Esophagus muscularis mucosa (tissue), 4 donors: ENCODE measurements around the gene SLC43A1. TPM values are rescaled to one million over a fixed set of nuclear protein-coding genes. Genes with fewer than 3 reads are reported as not detected.

ENCODE experiments used
- DNase-seq: peaks from one replicate; pipeline ENCODE4 v3.0.0-alpha.2; 2017; ENCODE audit errors: extremely low spot score
- H3K27ac ChIP-seq, 4 donors: fragments of 200-600 bp; sonication (generic); replicated peaks in 1 of 4; 1 replicate in 3 of 4; 2 replicates in 1 of 4; pipeline ENCODE4 v1.5.1; 2016 to 2019; ENCODE audit warnings: mild to moderate bottlenecking in 1 of 4
- H3K27me3 ChIP-seq, 4 donors: fragments of 200-600 bp; sonication (generic); one replicate each; pipeline versions ENCODE4 v1.5.1 to v1.6.0; 2016 to 2019
- H3K36me3 ChIP-seq, 4 donors: fragments of 200-600 bp; sonication (generic); one replicate each; pipeline ENCODE4 v1.5.1; 2016 to 2019
- H3K4me1 ChIP-seq, 4 donors: fragments of 200-600 bp; sonication (generic); one replicate each; pipeline ENCODE4 v1.5.1; 2016 to 2019
- H3K4me3 ChIP-seq, 4 donors: fragments of 200-600 bp; sonication (generic); 1 replicate in 2 of 4; 2 replicates in 2 of 4; pipeline ENCODE4 v1.5.1; 2016 to 2019; ENCODE audit warnings: mild to moderate bottlenecking in 4 of 4, moderate library complexity in 1 of 4
- H3K9me3 ChIP-seq, 4 donors: fragments of 200-600 bp; sonication (generic); 1 replicate in 3 of 4; 2 replicates in 1 of 4; pipeline ENCODE4 v1.5.1; 2016 to 2019
- EP300 ChIP-seq: sonication (generic); formaldehyde crosslinking; IDR thresholded peaks from one replicate; pipeline ENCODE4 v1.6.1; 2017; ENCODE audit warnings: antibody characterized with exemption
- POLR2A ChIP-seq: fragments of 450-650 bp; IDR thresholded peaks from one replicate; pipeline ENCODE4 v1.6.1; 2017; ENCODE audit warnings: antibody characterized with exemption, moderate library complexity, mild to moderate bottlenecking, low read depth
- POLR2AphosphoS5 ChIP-seq, 2 donors: sonication (generic); formaldehyde crosslinking; IDR thresholded peaks; one replicate each; pipeline ENCODE4 v1.6.1; 2017; ENCODE audit warnings: antibody characterized with exemption in 2 of 2
- WGBS: methylation state at CpG from one replicate; pipeline ENCODE4 v1.1.5; 2018; 5-methylcytosine and 5-hydroxymethylcytosine counted together
- intact Hi-C: fragments of 100-400 bp; cut with DNase I; formaldehyde crosslinking; loops from one replicate; pipeline ENCODE4 v1.15.1; 2023
- total RNA-seq, 4 donors: library from RNA; depleted of rRNA; stranded (reverse); fragments of >200 nt; gene quantifications; one replicate each; pipeline versions ENCODE4 v1.1.0 to v1.2.1, GENCODE V29; 2016
- TF ChIP-seq, protein P1 (sequence below), 3 experiments: fragments of 200-600 bp in 2 of 3; fragments of 450-650 bp in 1 of 3; sonication (generic) in 2 of 3; IDR thresholded peaks; one replicate each; pipeline ENCODE4 v1.5.1; 2017 to 2019; ENCODE audit warnings: antibody characterized with exemption in 3 of 3, mild to moderate bottlenecking in 2 of 3, moderate library complexity in 1 of 3

Gene SLC43A1
- total RNA-seq, 4 donors from 2014 or later, result 17.7 to 33.2 (median 23.5) TPM

DNA sequence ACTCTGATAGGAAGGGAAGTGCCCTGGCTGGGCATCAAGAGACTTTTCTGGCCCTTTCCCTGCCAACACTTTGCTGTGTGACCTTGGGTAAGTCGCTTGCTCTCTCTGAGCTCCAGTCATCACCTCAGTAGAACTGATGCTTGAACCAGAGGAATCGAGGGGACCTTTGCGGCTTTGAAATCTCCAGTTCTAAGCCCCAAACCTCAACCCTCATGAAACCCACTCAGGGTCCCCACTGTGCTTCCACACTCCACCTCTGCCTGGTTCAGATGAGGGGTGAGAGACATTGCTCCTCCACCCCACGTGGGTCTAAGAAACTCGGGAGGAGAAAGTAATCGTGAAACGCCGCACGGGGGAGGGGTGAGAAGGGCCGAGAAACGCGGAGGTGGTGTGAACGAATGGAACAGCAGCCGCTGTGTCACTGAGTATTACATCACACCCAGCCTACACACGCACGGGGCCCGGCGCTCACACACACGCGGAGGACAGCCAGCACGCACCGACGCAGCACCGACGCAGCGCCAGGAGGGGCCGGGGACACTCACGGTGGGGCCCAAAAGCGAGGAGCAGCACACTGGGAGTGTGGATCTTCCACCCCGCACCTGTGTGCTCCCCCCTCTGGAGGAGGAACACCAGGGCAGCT lies 50.8 kb downstream of the SLC43A1 start:
- intact Hi-C loops, result no loop called here
- DNase-seq, result no peak

DNA sequence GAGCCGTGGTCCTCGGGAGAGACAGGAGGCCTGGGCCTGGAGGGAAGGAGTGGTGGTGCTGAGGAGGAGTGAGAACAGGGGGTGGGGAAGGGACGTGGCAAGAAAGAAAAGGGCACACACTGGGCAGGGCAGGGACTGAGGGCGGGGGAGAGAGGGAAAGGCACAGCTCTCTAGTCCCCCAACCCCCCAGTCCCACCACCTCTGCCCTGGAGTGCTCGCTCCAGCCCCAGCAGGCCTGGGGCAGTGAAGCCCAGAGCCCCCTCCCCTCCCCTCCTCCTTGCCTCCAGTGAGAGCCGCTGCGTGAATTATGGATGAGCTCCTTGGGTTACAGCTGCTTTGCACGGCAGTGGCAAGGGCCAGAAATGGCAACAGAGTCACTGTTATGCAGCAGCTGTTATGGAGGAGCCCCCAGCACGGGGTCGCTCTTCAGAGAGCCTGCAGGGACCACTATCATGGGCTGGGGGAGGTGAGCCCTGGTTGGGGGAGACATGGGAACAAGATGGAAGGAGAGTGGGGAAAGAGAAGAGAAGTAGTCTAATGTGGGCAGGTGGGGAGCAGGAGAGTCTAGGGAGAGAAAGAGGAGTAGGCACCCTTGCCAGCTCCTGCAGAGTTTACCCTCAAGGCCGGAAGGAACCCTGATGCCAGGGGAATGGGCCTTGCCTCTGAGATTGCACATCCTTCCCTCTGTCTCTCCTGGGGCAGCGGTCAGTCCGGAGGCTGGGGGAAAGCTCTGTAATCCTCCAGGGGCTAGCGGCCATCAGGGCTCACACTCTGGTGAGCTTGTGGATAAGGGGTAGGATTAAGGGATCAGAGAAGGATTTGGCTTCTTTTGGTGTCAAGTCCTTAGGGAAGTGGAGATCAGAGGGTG lies 51.6 kb downstream of the SLC43A1 start:
- TF ChIP-seq, protein P1, sequence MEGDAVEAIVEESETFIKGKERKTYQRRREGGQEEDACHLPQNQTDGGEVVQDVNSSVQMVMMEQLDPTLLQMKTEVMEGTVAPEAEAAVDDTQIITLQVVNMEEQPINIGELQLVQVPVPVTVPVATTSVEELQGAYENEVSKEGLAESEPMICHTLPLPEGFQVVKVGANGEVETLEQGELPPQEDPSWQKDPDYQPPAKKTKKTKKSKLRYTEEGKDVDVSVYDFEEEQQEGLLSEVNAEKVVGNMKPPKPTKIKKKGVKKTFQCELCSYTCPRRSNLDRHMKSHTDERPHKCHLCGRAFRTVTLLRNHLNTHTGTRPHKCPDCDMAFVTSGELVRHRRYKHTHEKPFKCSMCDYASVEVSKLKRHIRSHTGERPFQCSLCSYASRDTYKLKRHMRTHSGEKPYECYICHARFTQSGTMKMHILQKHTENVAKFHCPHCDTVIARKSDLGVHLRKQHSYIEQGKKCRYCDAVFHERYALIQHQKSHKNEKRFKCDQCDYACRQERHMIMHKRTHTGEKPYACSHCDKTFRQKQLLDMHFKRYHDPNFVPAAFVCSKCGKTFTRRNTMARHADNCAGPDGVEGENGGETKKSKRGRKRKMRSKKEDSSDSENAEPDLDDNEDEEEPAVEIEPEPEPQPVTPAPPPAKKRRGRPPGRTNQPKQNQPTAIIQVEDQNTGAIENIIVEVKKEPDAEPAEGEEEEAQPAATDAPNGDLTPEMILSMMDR (IDR thresholded peaks at IDR 0.05), result no peak
- TF ChIP-seq EP300 (no peak), POLR2AphosphoS5 (IDR thresholded peaks at IDR 0.05) (no peak), POLR2A (no peak)
- H3K27ac ChIP-seq, result no peak overlapping the region
- H3K27me3 ChIP-seq, result peaks cover 0 to 58% (median 23%) of the 10 kb centered on the region in 4 donors
- intact Hi-C loops, result no loop called here
- H3K9me3 ChIP-seq, result no peaks in the 10 kb centered on the region
- H3K36me3 ChIP-seq, result no peaks in the 10 kb centered on the region
- H3K4me1 ChIP-seq, result peaks cover 15 to 25% (median 24%) of the 10 kb centered on the region in 4 donors
- DNase-seq, result no peak
- no peak overlapping the region for H3K4me3 ChIP-seq
- WGBS, result 72% methylated on average over 14 of the region's 14 CpGs

More for the DNA sequence above, 50.8 kb downstream of the SLC43A1 start:
- no peaks in the 10 kb centered on the region for H3K36me3 ChIP-seq
- 63% methylated on average over 26 of the region's 30 CpGs for WGBS
- TF ChIP-seq EP300 (no peak), POLR2A (no peak), POLR2AphosphoS5 (IDR thresholded peaks at IDR 0.05) (no peak)
- TF ChIP-seq, protein P1 (IDR thresholded peaks at IDR 0.05), result no peak
- peaks cover 0 to 51% (median 16%) of the 10 kb centered on the region in 4 donors for H3K27me3 ChIP-seq
- no peak overlapping the region for H3K27ac ChIP-seq
- H3K9me3 ChIP-seq, result no peaks in the 10 kb centered on the region
- peaks cover 7 to 18% (median 16%) of the 10 kb centered on the region in 4 donors for H3K4me1 ChIP-seq
- H3K4me3 ChIP-seq, result no peak overlapping the region

DNA sequence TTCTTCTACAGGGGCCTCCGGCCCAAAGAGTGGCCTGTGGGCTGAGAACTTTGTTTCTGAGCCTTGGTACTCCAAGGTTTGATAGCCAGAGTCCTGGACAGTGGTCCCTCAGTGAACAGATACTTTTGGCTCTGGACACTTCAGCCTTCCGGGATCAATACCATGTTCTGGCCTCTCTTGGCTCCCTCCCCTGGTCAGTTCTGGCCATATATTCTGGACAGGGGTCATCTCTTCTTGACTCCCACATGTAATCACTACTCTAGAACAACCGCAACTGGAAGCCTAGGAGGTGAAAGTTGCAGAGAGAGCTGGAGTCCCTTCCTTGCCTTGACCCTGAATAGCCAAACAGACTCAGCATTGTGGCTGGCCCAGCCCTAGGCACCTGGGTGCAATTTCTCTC lies 52.9 kb downstream of the SLC43A1 start:
- intact Hi-C loops, result no loop called here
- Histone ChIP-seq H3K36me3 (no peaks in the 10 kb centered on the region), H3K9me3 (no peaks in the 10 kb centered on the region), H3K4me1 (peaks cover 28 to 38% (median 37%) of the 10 kb centered on the region in 4 donors), H3K27ac (no peak overlapping the region), H3K27me3 (peaks cover 0 to 66% (median 29%) of the 10 kb centered on the region in 4 donors), H3K4me3 (no peak overlapping the region)
- 86% methylated on average over 3 of the region's 3 CpGs for WGBS
- TF ChIP-seq POLR2A, result no peak
- no peak for TF ChIP-seq EP300
- TF ChIP-seq POLR2AphosphoS5 (IDR thresholded peaks at IDR 0.05), result no peak
- TF ChIP-seq, protein P1 (IDR thresholded peaks at IDR 0.05), result no peak
- no peak for DNase-seq

DNA sequence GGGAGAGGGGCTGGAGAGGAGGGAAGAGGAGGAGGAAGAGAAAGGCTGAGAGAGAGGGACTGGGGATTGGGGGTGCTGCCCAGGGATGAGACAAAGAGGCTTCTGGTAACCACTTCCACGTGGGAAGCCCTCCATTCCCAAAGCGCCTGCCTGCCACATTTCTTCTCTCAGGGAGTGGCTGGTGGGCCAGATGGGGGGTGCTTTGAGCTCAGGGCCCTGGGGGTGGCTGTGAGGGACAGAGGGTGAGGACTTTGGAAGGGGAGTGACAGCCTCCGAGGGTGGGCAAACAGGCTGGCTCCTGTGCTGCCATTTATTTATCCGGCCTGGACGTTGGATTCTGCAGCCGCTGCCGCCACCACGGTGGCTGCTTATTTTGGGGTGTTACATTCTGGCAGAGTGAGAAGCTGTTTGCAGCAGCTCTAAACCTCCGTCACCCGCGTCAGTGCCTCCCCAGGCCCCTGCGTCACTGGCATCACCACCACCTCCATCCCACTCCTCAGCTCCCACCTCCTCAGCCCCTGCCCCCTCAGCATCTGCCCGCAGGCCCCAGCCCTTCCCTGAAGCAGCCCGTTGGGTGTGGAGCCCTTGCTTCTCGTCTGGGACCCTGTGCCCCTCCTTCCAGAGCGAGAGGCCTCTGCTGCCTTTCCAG lies 53.5 kb downstream of the SLC43A1 start:
- Histone ChIP-seq H3K27ac (no peak overlapping the region), H3K4me1 (peaks cover 34 to 44% (median 43%) of the 10 kb centered on the region in 4 donors), H3K4me3 (no peak overlapping the region), H3K36me3 (no peaks in the 10 kb centered on the region), H3K27me3 (peaks cover 0 to 70% (median 29%) of the 10 kb centered on the region in 4 donors), H3K9me3 (no peaks in the 10 kb centered on the region)
- no peak for DNase-seq
- TF ChIP-seq POLR2AphosphoS5 (IDR thresholded peaks at IDR 0.05), result no peak
- no peak for TF ChIP-seq POLR2A
- TF ChIP-seq EP300, result no peak
- TF ChIP-seq, protein P1 (IDR thresholded peaks at IDR 0.05), result no peak
- intact Hi-C loops, result no loop called here
- WGBS, result 76% methylated on average over 13 of the region's 16 CpGs
